ENCODE measurements around the gene TBC1D3G.
"Not testable (repeated sequence)": the region's sequence is repeated elsewhere in the genome, so short reads cannot be mapped to it uniquely, and the experiment has no call there.

TBC1D3G gene

GRCh38 chr17:36323584-36323983 lies at the start of gene TBC1D3G:
TSS of gene TBC1D3G (plus strand) at chr17:36323884. CDS start at chr17:36325412, 1,528 bp downstream.
- DNase-seq = not testable (repeated sequence)

- not testable (repeated sequence) for DNase-seq
Measured at GRCh38 chr17:36283256-36283655, 40.4 kb upstream of the TBC1D3G start.

DNA sequence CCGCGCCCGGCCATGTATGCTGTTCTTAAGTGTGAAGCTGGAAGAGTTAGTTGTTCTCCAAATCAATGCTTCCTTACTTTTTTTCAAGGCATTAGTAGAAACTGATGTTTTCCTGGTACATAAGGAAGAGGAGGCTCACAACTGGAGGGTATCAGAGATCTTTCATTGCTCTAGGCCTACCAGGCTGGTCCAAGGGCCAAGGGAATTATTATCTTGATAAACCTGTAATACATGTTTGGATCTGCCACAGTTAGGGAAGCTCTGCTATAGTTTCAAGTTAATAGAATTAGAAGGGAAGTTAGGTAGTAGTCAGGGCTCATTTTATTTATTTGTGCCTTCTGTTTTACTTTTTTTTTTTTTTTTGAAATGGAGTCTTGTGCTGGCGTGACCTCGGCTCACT lies 39.5 kb upstream of the TBC1D3G start:
- DNase-seq = not testable (repeated sequence)

DNA sequence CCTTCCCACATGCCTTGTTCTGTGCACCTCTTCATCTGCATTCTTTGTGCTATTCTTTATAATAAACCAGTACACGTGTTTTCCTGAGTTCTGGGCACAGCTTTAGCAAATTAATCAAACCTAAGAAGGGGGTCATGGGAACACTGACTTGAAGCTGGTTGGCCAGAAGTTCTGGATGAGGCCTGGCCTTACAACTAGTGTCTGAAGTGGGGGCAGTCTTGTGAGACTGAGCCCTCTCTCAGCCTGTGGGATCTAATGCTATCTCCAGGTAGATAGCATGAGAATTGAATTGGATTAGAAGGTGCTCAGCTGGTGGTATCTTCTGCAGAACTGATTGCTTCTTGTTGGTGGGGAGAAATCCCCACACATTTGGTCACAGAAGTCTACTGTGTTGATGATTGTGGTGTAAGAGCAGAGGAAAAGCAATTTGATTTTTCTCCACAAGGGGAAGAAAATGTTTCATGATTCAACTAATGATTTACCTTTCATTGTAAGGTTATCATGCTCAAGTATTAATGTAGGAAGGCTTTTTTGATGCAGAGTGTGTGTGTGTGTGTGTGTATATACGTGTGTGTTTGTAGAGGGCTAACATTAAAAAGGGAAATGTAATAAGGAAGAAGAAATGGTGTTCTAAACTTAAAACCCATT lies 33.6 kb upstream of the TBC1D3G start:
- not testable (repeated sequence) for DNase-seq

DNA sequence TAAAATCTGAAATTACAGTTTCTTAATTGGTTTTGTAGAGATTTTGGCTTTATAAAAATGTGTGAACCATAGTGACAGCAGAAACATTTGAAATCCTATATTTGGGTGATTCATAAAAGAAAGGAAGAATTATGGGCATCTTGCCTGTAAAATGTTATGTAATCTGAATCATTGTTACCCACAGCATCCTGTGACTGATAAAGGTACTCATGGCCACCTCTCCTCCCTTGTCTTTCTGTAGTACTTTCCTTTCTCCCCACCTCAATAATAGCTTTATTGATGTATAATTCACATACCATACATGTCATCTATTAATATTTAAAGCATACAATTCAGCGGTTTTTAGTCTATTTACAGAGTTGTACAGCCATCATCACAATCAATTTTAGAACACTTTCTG lies 28.5 kb upstream of the TBC1D3G start:
- DNase-seq = not testable (repeated sequence)

DNA sequence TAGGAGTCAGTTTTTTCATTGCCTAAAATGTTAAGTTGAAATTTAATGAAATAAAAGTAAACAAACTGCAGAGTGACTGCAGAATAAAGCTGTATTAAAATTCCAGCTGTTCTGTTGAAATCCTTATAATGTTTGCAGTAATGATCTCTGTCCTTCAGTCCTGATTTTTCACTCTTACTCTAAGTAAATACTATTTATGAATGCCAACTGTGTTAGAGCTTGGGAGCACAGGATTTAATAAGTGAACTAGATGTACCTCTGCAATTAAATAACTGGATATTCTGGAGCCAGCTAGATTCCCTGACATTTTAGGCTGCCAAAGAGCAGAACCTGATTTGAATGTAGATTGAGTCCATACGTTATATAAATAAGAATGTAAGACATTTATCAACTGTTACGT lies 7.9 kb upstream of the TBC1D3G start:
- DNase-seq = not testable (repeated sequence)

DNA sequence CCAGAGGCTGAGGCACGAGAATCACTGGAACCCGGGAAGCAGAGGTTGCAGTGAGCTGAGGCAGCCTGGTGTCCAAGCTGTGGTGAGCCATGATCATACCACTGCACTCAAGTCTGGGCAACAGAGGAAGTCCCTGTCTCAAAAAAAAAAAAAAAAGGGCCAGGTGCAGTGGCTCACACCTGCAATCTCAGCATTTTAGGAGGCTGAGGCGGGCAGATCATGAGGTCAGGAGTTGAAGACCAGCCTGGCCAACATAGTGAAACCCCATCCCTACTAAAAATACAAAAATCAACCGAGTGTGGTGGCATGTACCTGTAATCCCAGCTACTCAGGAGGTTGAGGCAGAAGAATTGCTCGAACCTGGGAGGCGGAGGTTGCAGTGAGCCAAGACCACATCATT lies 38.8 kb downstream of the TBC1D3G start:
- DNase-seq = not testable (repeated sequence)

DNA sequence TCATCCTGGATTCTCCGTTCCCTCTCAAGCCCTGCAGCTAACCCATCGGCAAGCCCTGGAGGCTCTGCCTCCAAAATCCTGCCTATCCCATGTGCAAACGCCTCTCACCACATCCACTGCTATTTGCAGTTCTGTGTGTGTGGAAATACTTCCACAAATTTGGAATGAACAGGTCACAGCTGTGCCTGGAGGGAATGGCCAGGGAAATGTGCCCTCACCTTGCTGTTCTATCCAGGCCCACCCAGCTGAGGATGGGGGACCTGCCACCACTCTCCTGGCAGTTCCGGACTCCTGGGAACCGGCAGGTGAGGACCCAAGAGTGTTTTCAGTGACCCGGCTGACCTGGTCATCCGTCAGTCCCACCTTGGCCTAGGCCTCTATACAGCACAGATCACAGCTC lies 52.3 kb downstream of the TBC1D3G start:
- not testable (repeated sequence) for DNase-seq

Measured in C1 segment of cervical spinal cord (tissue), 14 donors.